GM12873 (cell line): ENCODE results near the gene PMS1.

ENCODE experiments used
- TF ChIP-seq, protein P1 (sequence below): IDR thresholded peaks from 2 replicates; pipeline ENCODE4 v1.5.1; 2012; ENCODE audit warnings: low read depth, mild to moderate bottlenecking, moderate library complexity, low read length, control low read depth; ENCODE audit not compliant: insufficient read depth; ENCODE audit errors: missing control alignments

The PMS1 gene

DNA sequence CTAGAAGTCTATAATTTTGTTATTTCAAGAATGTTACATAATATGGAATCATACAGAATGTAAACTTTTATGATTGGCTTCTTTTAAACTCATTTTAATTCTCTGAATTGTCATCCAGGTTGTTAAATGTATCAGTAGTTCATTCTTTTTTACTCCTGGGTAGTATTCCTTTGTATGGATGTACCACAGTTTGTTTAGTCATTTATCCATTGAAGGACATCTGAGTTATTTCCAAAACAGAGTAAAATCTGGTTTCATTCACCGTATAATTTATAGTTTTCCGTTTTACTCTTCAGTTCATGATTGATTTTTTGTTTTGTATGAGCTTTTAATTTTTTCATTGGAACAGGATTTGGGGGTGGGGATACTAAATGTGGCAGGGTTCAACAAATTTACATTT is 132.4 kb downstream of the PMS1 start:
- TF ChIP-seq, protein P1, sequence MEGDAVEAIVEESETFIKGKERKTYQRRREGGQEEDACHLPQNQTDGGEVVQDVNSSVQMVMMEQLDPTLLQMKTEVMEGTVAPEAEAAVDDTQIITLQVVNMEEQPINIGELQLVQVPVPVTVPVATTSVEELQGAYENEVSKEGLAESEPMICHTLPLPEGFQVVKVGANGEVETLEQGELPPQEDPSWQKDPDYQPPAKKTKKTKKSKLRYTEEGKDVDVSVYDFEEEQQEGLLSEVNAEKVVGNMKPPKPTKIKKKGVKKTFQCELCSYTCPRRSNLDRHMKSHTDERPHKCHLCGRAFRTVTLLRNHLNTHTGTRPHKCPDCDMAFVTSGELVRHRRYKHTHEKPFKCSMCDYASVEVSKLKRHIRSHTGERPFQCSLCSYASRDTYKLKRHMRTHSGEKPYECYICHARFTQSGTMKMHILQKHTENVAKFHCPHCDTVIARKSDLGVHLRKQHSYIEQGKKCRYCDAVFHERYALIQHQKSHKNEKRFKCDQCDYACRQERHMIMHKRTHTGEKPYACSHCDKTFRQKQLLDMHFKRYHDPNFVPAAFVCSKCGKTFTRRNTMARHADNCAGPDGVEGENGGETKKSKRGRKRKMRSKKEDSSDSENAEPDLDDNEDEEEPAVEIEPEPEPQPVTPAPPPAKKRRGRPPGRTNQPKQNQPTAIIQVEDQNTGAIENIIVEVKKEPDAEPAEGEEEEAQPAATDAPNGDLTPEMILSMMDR = no peak
